GM19438 (cell line): Measurements from ENCODE around the gene SLC4A3.
A peak's percentile ranks its signal among the peaks of the same experiment; 100 is the strongest.
"Not testable (repeated sequence)": the region's sequence is repeated elsewhere in the genome, so short reads cannot be mapped to it uniquely, and the experiment has no call there.

ENCODE experiments used
- ATAC-seq: cut with Tn5 transposase; IDR thresholded peaks from one replicate; pipeline ENCODE4 v1.9.1; 2021; ENCODE audit warnings: low read depth; ENCODE audit not compliant: unreplicated experiment

The SLC4A3 gene

GRCh38 chr2:219644801-219645480 lies 17.5 kb downstream of the SLC4A3 start:
- no peak for ATAC-seq

DNA sequence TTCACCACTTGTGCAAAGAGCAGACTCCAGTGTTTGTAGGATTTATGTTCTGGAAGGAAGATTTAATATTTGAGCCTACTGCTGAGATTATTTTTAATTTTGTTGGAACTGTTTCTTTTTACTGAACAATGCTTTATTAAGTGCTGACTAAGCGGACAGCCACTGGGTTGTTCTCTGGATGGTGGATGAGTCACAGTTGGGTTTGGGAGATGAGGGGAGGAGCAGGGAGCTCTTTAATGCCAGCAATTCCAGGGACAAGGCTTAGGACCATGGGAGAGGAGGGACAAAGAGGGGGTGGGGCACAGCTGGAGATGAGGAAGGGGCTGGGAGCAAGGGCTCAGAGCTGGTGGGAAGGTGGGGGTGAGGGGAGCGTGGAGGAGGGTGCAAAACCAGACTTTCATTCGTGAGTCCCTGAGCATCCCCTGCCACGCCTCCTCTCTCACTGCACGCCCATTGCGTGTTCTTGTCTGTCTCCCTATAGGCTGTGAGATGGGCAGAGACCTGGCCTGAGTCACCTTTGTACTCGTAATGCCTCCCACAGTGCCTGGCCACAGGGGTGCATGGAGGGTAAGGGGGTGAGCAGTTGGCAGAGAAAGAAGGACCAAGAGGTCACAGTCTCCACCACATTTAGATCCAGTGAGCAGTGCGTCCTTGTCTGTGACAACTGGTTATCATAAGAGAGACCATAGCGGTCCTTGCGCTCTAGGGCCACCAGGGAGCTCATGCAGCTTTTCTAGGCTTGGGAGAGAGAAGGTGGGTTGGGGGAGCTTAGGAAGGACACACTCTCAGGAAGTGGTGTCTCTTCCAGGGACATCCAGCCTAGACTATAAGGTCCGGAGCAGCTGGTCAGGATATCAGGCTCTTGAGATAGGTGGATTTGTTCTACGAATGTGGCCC lies 18.4 kb downstream of the SLC4A3 start:
- no peak for ATAC-seq

DNA sequence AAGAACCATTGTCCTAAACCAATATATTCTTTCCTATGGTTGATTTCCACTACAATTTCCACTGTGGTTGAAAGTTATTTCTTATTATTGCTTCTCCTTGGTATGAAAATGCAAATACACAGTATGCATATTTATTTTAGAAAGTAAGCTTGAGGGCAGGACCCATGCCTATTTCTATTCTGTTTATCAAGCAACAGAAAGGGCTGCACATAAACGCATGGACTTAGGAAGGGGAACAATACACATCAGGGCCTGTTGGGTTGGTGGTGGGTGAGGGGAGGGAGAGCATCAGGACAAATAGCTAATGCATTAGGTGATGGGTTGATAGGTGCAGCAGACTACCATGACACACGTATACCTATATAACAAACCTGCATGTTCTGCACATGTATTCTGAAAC lies 20.7 kb downstream of the SLC4A3 start:
- no peak for ATAC-seq

- no peak for ATAC-seq
These were observed 21.5 kb downstream of the SLC4A3 start for GRCh38 chr2:219648963-219649362.

DNA sequence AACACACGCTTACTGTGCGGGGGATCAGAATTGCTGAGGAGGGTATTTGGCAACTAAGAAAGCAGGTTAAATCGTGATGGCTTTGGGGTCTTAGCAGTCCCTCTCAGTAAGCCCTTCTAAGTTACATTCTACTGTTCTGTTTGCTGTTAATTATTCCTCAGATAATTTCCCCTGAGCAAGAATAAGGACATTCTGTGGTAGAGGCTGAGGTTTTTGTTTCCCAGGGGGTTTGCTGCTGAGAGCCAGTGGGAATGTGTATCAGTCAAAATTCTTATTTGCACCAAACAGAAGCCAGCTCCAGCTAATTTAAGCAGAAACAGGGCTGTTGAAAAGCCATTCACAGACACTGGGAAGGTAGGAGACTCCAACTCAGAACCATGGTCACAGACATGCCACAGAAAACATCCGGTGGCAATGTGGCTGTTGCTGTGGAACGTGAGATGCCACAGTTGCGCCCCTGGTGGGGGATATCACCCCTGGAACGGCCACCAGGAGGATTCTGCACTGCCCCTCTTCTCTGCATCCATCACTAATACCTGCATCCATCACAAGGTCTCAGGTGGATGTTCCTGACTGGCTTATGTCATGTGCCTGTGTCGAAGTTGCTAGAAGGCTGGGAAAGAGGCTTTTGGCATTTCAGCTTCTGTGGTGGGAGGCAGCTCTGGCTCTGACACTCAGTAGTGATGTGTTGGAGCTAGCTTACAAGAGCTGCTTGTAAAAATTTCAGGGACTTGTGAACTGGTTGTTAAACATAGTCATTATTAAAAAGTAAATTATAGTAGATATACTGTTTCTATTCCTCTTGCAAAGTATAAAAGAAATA lies 23.2 kb downstream of the SLC4A3 start:
- peak; percentile 52 for ATAC-seq

GRCh38 chr2:219651656-219652055 lies 24.2 kb downstream of the SLC4A3 start:
- ATAC-seq: not testable (repeated sequence)

DNA sequence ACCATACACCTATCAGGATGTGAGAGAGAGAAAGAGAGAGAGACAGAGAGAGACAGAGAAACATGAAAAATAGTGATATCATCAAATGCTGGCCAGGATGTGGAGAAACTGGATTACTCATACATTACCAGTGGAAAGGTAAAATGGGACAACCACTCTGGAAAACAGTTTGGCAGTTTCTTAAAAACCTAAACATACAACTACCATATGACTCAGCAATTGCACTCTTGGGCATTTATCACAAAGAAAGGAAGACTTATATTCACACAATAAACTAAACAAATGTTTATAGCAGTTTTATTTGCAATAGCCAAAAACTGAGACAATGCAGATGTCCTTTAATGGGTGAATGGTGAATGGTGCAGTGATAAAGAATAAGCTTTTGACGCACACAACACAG lies 29.1 kb downstream of the SLC4A3 start:
- ATAC-seq: no peak

- no peak for ATAC-seq
These were observed 30.9 kb downstream of the SLC4A3 start for GRCh38 chr2:219658196-219658846.

GRCh38 chr2:219658874-219659273 lies 31.4 kb downstream of the SLC4A3 start:
- ATAC-seq: no peak

DNA sequence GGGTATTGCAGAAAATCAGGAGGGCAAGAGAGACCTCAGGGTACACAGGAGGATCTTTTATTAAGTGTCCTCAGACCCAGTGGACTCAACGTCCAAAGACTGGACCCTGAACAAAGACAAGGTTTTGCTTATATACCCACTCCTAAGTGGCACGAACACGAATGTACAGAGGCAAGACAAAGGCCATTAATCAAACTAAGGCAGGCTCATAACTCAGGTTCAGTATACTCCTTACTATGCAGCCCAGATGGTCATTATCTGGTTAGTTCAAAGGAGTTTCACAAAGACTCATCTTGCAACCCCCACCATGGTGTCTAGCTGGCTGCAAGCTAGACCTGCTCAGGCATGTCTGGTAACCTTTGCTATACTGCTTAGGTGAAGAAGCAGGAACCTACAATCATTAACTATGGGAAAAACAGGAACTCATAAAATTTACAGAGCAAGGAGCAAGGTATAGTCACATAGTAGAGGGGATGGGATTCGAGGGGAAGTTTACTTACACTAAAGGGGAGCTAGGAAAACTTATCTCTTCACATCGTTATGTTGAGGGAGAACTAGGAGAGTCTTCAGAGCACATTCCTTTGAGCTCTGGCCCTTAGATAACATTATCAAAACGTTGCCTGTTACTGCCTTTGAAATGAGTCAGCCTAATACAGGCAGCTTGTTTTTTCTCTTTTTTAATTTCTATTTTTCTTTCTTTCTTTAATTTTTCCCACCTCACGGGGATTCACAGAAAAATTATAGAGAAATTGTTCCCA lies 33.9 kb downstream of the SLC4A3 start:
- peak; percentile 94 for ATAC-seq

DNA sequence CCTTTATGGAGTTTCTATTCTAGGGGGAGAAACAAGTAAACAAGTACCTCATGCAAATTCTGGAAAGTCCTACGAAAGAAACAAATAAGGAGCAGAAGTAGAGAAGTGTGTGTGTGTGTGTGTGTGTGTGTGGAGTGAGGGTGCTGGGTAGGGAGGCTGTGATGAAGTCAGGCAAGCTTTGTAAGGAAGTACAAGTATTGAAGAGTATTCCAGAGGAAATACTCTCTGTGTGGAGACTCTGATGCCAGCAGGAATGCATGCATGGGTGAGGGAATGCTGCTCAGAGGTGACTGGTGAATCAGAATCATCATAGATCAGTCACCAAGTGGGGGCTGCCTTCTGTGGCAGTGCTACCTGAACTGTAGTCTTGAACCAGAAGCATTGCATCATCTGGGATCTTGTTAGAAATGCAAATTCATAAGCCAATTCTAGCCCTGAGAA lies 34.5 kb downstream of the SLC4A3 start:
- ATAC-seq: no peak

DNA sequence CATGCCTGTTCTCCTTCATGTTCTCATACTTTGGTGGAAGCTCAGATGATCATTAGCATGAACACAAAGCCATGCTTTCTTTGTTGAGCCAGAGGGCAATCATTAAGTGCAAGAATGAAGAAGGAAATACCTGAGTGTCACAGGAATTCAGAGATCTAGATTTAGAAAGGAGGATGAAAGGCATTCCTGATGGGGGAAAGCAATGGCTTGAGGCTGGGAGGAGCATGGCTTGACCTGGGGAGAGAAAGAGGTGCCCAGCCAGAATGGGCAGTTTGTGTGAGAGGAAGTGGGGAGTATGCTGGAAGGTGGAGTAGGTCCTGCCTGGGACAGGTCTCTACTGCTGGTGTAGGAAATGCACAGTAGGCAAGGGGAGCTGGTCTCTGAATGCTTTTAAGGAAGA lies 35.1 kb downstream of the SLC4A3 start:
- ATAC-seq: no peak

DNA sequence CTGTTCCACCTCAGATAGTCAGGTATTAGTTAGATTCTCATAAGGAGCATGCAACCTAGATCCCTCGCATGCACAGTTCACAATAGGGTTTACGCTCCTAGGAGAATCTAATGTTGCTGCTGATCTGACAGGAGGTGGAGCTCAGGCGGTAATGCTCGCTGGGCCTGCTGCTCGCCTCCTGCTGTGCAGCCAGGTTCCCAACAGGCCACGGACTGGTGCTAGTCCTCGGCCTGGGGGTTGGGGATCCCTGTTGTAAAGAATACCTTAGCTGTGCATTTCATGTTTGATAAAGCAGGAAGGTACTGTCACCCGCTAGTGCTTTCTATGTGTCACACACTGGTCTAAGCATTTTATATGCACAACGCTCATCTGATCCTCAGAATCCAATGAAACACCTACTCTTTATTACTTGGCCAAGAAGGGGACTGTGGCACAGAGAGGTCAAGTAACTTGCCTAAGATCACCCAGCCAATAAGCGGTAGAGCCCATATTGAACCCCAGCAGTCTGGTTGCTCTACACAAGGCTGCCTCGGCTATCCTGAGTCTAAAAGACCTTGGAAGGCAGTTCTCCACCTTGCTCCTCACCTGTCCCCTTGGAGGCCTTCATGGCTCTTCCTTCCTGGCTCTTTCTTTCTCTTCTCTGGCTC lies 35.8 kb downstream of the SLC4A3 start:
- ATAC-seq: no peak

DNA sequence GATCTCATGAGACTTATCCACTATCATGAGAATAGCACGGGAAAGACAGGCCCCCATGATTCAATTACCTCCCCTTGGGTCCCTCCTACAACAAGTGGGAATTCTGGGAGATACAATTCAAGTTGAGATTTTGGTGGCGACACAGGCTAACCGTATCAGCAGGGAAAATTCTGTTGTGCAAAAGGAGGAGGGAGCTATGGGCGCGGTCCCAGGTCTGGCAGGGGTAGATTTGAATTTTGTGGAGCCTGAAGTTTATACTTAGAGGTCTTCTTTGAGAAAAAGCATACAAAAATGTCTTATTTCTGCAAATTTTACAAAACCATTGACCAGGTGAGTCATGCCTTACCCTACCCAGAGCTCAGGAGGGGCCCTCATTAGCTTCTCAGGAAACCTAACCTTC lies 36.6 kb downstream of the SLC4A3 start:
- no peak for ATAC-seq

GRCh38 chr2:219664944-219665343 lies 37.5 kb downstream of the SLC4A3 start:
- no peak for ATAC-seq

- no peak for ATAC-seq
These were observed 38.5 kb downstream of the SLC4A3 start for GRCh38 chr2:219665926-219666325.

DNA sequence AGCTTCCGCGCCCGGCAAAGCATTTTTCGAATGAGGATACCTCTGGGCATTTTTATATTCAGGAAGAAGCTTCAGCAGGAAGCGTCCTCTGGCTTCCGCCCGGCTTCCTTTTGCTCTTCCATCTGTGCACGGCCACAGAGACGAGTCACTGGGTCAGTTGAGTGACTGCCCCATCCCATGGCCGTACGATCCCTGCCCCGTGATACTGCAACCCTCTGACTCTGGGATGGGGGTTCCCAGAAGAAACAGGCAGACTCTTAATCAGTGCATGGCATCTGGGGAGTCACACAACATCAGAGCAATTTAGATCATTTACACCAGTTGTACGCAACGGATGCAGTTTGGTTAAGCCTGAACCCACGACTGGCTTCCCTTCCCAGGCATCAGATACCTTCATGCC lies 40.9 kb downstream of the SLC4A3 start:
- no peak for ATAC-seq

DNA sequence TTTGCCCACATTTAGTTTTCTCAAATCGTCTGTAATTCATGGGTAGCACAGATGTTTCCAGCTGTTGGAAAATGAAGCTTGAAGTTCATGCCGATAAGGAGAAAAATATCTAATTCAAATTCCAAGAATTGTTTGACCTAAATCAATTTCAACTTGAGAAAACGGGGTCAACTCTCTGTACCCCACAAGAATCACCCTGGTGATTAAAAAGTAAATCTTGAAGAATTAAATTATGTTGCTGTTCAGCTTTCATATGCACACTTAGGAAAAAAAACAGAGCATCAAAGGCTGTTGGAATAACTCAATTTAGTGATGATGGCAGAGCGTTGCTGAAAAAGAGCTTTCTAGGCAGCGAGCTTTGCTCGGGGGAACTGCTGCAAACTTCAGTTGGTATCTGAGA lies 43.0 kb downstream of the SLC4A3 start:
- no peak for ATAC-seq

GRCh38 chr2:219671279-219671678 lies 43.8 kb downstream of the SLC4A3 start:
- ATAC-seq: no peak
